DOHH2 (cell line): ENCODE data around the gene MBP.

Source experiments
- H3F3A ChIP-seq: fragments of 200-600 bp; sonication (generic), shearing (Covaris generic); 2 replicates; pipeline ENCODE4 v1.6.0; 2016; ENCODE audit warnings: antibody characterized with exemption, mild to moderate bottlenecking; ENCODE audit not compliant: control insufficient read depth, insufficient read depth
- H3K27ac ChIP-seq: fragments of 200-600 bp; sonication (generic); 2 replicates; pipeline ENCODE4 v1.5.1; 2014; ENCODE audit warnings: low read depth, mild to moderate bottlenecking, low read length, moderate library complexity
- H3K27me3 ChIP-seq: fragments of 200-600 bp; sonication (generic); 2 replicates; pipeline ENCODE4 v1.6.1; 2014; ENCODE audit warnings: mild to moderate bottlenecking, low read length, mixed read lengths; ENCODE audit not compliant: control insufficient read depth
- H3K36me3 ChIP-seq: fragments of 200-600 bp; sonication (generic); 2 replicates; pipeline ENCODE4 v1.6.1; 2014; ENCODE audit warnings: mild to moderate bottlenecking, low read length, moderate library complexity, mixed read lengths; ENCODE audit not compliant: control insufficient read depth
- H3K4me1 ChIP-seq: fragments of 200-600 bp; sonication (generic); 2 replicates; pipeline ENCODE4 v1.6.1; 2014; ENCODE audit warnings: mild to moderate bottlenecking, low read length, mixed read lengths; ENCODE audit not compliant: control insufficient read depth
- H3K4me2 ChIP-seq: fragments of 200-600 bp; sonication (generic); 2 replicates; pipeline ENCODE4 v1.6.0; 2014; ENCODE audit warnings: mild to moderate bottlenecking, low read length, moderate library complexity
- H3K4me3 ChIP-seq: fragments of 200-600 bp; sonication (generic); 2 replicates; pipeline ENCODE4 v1.5.1; 2014; ENCODE audit warnings: mild to moderate bottlenecking, low read length, mixed read lengths
- H3K79me2 ChIP-seq: fragments of 200-600 bp; sonication (generic); 2 replicates; pipeline ENCODE4 v1.6.1; 2014; ENCODE audit warnings: mild to moderate bottlenecking, low read length, mixed read lengths; ENCODE audit not compliant: control insufficient read depth
- H3K9me2 ChIP-seq: fragments of 200-600 bp; sonication (generic); replicated peaks from 2 replicates; pipeline ENCODE4 v1.6.1; 2014; ENCODE audit warnings: mild to moderate bottlenecking, low read length, mixed read lengths; ENCODE audit not compliant: control insufficient read depth
- H3K9me3 ChIP-seq: fragments of 200-600 bp; sonication (generic); 2 replicates; pipeline ENCODE4 v1.6.1; 2014; ENCODE audit warnings: antibody characterized with exemption, low read length, mixed read lengths; ENCODE audit not compliant: control insufficient read depth, insufficient read depth
- H4K20me1 ChIP-seq: fragments of 200-600 bp; sonication (generic); 2 replicates; pipeline ENCODE4 v1.6.0; 2014; ENCODE audit warnings: low read depth, mild to moderate bottlenecking, antibody characterized with exemption, low read length, moderate library complexity; ENCODE audit not compliant: control insufficient read depth, insufficient read depth
- CTCF ChIP-seq: fragments of 200-600 bp; sonication (generic); IDR thresholded peaks from one replicate; pipeline ENCODE4 v1.5.1; 2014; ENCODE audit warnings: antibody characterized with exemption, mild to moderate bottlenecking, low read depth, low read length; ENCODE audit not compliant: poor library complexity, severe bottlenecking
- EZH2phosphoT487 ChIP-seq: fragments of 200-600 bp; sonication (generic); IDR thresholded peaks from 2 replicates; pipeline ENCODE4 v1.6.1; 2017; ENCODE audit warnings: borderline replicate concordance, mild to moderate bottlenecking, antibody characterized with exemption, low read length, moderate library complexity, mixed read lengths

MBP gene

DNA sequence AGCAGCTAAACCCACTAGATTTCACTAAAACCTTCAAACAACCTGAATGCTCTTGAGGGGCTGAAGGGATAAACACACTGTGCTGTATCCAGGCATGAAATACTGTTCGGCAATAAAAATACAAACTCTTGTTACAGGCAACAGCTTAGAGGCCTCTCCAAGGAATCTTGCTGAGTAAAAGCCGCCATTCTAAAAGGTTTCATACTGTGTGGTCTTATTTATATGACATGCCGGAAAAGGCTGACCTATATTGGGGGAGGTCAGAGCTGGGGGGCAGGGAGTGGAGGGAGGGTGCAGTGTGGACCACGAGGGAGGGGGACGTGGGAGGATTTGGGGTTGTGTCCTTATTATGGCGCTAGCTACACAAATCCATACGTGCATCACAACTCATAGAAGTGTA is 136.2 kb downstream of the MBP start:
- no peak overlapping the region for H3K27ac ChIP-seq
- H4K20me1 ChIP-seq: no peaks in the 10 kb centered on the region
- peaks cover 8% of the 10 kb centered on the region for H3K4me1 ChIP-seq
- H3K9me2 ChIP-seq: no peaks in the 10 kb centered on the region
- no peaks in the 10 kb centered on the region for H3F3A ChIP-seq
- H3K4me2 ChIP-seq: no peak overlapping the region
- no peaks in the 10 kb centered on the region for H3K9me3 ChIP-seq
- no peak overlapping the region for H3K4me3 ChIP-seq
- no peaks in the 10 kb centered on the region for H3K27me3 ChIP-seq
- no peaks in the 10 kb centered on the region for H3K36me3 ChIP-seq
- no peaks in the 10 kb centered on the region for H3K79me2 ChIP-seq
- TF ChIP-seq CTCF: no peak
- TF ChIP-seq EZH2phosphoT487: no peak

- H3K79me2 ChIP-seq: no peaks in the 10 kb centered on the region
Measured at GRCh38 chr18:76995896-76996295, 136.7 kb downstream of the MBP start.

DNA sequence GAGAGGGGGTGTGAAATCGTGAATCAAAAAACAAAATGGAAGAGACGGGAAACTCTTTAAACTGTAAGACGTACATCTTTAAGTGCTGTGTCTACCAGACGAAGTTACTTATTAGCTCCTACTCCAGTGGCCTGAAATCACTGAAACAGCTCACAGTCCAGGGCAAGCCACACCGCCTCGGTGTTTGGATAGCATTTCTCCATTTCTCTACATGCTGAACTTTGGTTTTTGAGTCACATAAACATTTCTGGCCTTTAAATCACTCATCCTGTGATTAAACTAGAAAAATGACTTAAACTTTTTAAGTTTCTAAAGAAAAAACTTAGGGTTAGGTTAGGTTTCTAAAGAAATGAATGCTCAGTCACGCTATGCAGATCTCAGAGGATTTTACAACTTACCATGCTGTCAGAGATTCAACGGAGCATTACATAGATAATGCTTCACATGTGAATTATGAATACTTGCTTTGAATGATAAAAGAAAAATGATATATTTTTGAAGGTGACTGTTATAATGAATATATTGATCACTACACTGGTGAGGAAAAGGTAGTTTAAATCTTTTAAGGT is 138.4 kb downstream of the MBP start:
- H3K9me3 ChIP-seq: no peaks in the 10 kb centered on the region
- H3K27me3 ChIP-seq: no peaks in the 10 kb centered on the region
- no peaks in the 10 kb centered on the region for H4K20me1 ChIP-seq
- no peaks in the 10 kb centered on the region for H3K79me2 ChIP-seq
- peaks cover 14% of the 10 kb centered on the region for H3K4me1 ChIP-seq
- no peak for TF ChIP-seq EZH2phosphoT487
- no peak for TF ChIP-seq CTCF
- no peaks in the 10 kb centered on the region for H3K36me3 ChIP-seq
- H3K4me2 ChIP-seq: no peak overlapping the region
- no peaks in the 10 kb centered on the region for H3K9me2 ChIP-seq
- no peak overlapping the region for H3K27ac ChIP-seq
- H3F3A ChIP-seq: no peaks in the 10 kb centered on the region
- no peak overlapping the region for H3K4me3 ChIP-seq

More at GRCh38 chr18:76995896-76996295, 136.7 kb downstream of the MBP start:
- Histone ChIP-seq H3K9me3 (no peaks in the 10 kb centered on the region), H3F3A (no peaks in the 10 kb centered on the region), H3K36me3 (no peaks in the 10 kb centered on the region), H3K27ac (no peak overlapping the region), H3K4me1 (peaks cover 11% of the 10 kb centered on the region), H4K20me1 (no peaks in the 10 kb centered on the region), H3K27me3 (no peaks in the 10 kb centered on the region), H3K4me3 (no peak overlapping the region), H3K4me2 (no peak overlapping the region), H3K9me2 (no peaks in the 10 kb centered on the region)
- TF ChIP-seq CTCF (no peak), EZH2phosphoT487 (no peak)
